ENCODE measurements around the gene DHPS.

DHPS gene

GRCh38 chr19:12675399-12675798 is 6.3 kb downstream of the DHPS start:
- DNase-seq (ENCODE audit: low read depth in 2 of 2), result no peak

- DNase-seq (ENCODE audit: low read depth in 2 of 2), result no peak
Measured at GRCh38 chr19:12672744-12673143, 8.9 kb downstream of the DHPS start.

- DNase-seq (ENCODE audit: low read depth in 2 of 2), result no peak
Measured at GRCh38 chr19:12670159-12670928, 11.3 kb downstream of the DHPS start.

GRCh38 chr19:12669270-12670158 is 12.2 kb downstream of the DHPS start:
- peak; percentile 50 to 51 for DNase-seq (ENCODE audit: low read depth in 2 of 2)

- peak; percentile 44 to 49 for DNase-seq (ENCODE audit: low read depth in 2 of 2)
Measured at GRCh38 chr19:12668932-12669269, 12.8 kb downstream of the DHPS start.

GRCh38 chr19:12668346-12668745 is 13.3 kb downstream of the DHPS start:
- no peak for DNase-seq (ENCODE audit: low read depth in 2 of 2)

- DNase-seq (ENCODE audit: low read depth in 2 of 2), result no peak
Measured at GRCh38 chr19:12667731-12668302, 13.9 kb downstream of the DHPS start.

GRCh38 chr19:12666265-12667048 is 15.2 kb downstream of the DHPS start, which contains the start of the genes MAN2B1 and WDR83:
Gene MAN2B1, minus strand, starts transcription at chr19:12666742. Its CDS starts 41 bp downstream, at chr19:12666701.
Gene WDR83, plus strand, starts transcription at chr19:12666807. Its CDS starts 2,984 bp downstream, at chr19:12669791.
- peak; percentile 57 to 68 for DNase-seq (ENCODE audit: low read depth in 2 of 2)

- DNase-seq (ENCODE audit: low read depth in 2 of 2), result no peak
Measured at GRCh38 chr19:12665671-12666264, 15.9 kb downstream of the DHPS start.

GRCh38 chr19:12665281-12665573 is 16.5 kb downstream of the DHPS start:
- DNase-seq (ENCODE audit: low read depth in 2 of 2), result no peak

GRCh38 chr19:12664406-12665280 is 17.0 kb downstream of the DHPS start:
- no peak for DNase-seq (ENCODE audit: low read depth in 2 of 2)

GRCh38 chr19:12660980-12661379 is 20.7 kb downstream of the DHPS start:
- DNase-seq (ENCODE audit: low read depth in 2 of 2), result no peak

- no peak for DNase-seq (ENCODE audit: low read depth in 2 of 2)
Measured at GRCh38 chr19:12657966-12658365, 23.7 kb downstream of the DHPS start.

- DNase-seq (ENCODE audit: low read depth in 2 of 2), result no peak
Measured at GRCh38 chr19:12656899-12657571, 24.6 kb downstream of the DHPS start.

- no peak for DNase-seq (ENCODE audit: low read depth in 2 of 2)
Measured at GRCh38 chr19:12655546-12655945, 26.1 kb downstream of the DHPS start.

GRCh38 chr19:12652219-12652618 is 29.5 kb downstream of the DHPS start:
- no peak for DNase-seq (ENCODE audit: low read depth in 2 of 2)

- no peak for DNase-seq (ENCODE audit: low read depth in 2 of 2)
Measured at GRCh38 chr19:12649941-12650340, 31.7 kb downstream of the DHPS start.

- DNase-seq (ENCODE audit: low read depth in 2 of 2), result no peak
Measured at GRCh38 chr19:12648088-12648487, 33.6 kb downstream of the DHPS start.

- DNase-seq (ENCODE audit: low read depth in 2 of 2), result no peak
Measured at GRCh38 chr19:12647490-12648071, 34.1 kb downstream of the DHPS start.
